SK-N-SH treated with all-trans-retinoic acid at 6 μM for 48 hours (cell line): ENCODE results near the gene HIVEP3.

Source experiments
- ATAC-seq: fragments of 200-7000 bp; cut with Tn5 transposase; 3 replicates; pipeline ENCODE4 v1.9.1; 2020; ENCODE audit warnings: mild to moderate bottlenecking, moderate library complexity
- BACH2 ChIP-seq: fragments of 250-450 bp; sonication (Bioruptor Pico); IDR thresholded peaks from 2 replicates; pipeline ENCODE4 v1.9.0; 2021; ENCODE audit warnings: mild to moderate bottlenecking, borderline replicate concordance
- CREB5 ChIP-seq: fragments of 250-450 bp; sonication (Bioruptor Pico); IDR thresholded peaks from 2 replicates; pipeline ENCODE4 v1.5.1; 2020; ENCODE audit warnings: low read depth, mild to moderate bottlenecking, moderate library complexity
- CSDC2 ChIP-seq: fragments of 250-450 bp; sonication (Bioruptor Pico); IDR thresholded peaks from 2 replicates; pipeline ENCODE4 v1.5.0; 2020; ENCODE audit warnings: mild to moderate bottlenecking, moderate library complexity
- GLIS3 ChIP-seq: fragments of 250-450 bp; sonication (Bioruptor Pico); IDR thresholded peaks from 2 replicates; pipeline ENCODE4 v1.5.0; 2020; ENCODE audit warnings: mild to moderate bottlenecking, moderate library complexity
- ISL1 ChIP-seq: fragments of 250-450 bp; sonication (Bioruptor Pico); IDR thresholded peaks from 2 replicates; pipeline ENCODE4 v2.1.2; 2022; ENCODE audit warnings: mild to moderate bottlenecking, moderate library complexity
- OSR1 ChIP-seq: fragments of 250-450 bp; sonication (Bioruptor Pico); IDR thresholded peaks from 2 replicates; pipeline ENCODE4 v1.8.0; 2022; ENCODE audit warnings: moderate library complexity, mild to moderate bottlenecking, inconsistent platforms
- PATZ1 ChIP-seq: fragments of 250-450 bp; sonication (Bioruptor Pico); IDR thresholded peaks from 2 replicates; pipeline ENCODE4 v1.8.0; 2020; ENCODE audit warnings: mild to moderate bottlenecking, moderate library complexity, borderline replicate concordance
- POU6F1 ChIP-seq: fragments of 250-450 bp; sonication (Bioruptor Pico); IDR thresholded peaks from 2 replicates; pipeline ENCODE4 v1.8.0; 2021; ENCODE audit warnings: low read depth, mild to moderate bottlenecking, moderate library complexity, borderline replicate concordance
- PPARA ChIP-seq: fragments of 250-450 bp; sonication (Bioruptor Pico); IDR thresholded peaks from 2 replicates; pipeline ENCODE4 v1.5.0; 2020; ENCODE audit warnings: mild to moderate bottlenecking, borderline replicate concordance
- TCF4 ChIP-seq: fragments of 250-450 bp; sonication (Bioruptor Pico); IDR thresholded peaks from 2 replicates; pipeline ENCODE4 v1.8.0; 2021; ENCODE audit warnings: mild to moderate bottlenecking, moderate library complexity, borderline replicate concordance
- TOX ChIP-seq: fragments of 250-450 bp; sonication (Bioruptor Pico); IDR thresholded peaks from 2 replicates; pipeline ENCODE4 v1.8.0; 2021; ENCODE audit warnings: mild to moderate bottlenecking, moderate library complexity, borderline replicate concordance
- TSHZ2 ChIP-seq: fragments of 250-450 bp; sonication (Bioruptor Pico); IDR thresholded peaks from 2 replicates; pipeline ENCODE4 v1.5.0; 2020; ENCODE audit warnings: mild to moderate bottlenecking, moderate library complexity
- ZC3H10 ChIP-seq: fragments of 250-450 bp; sonication (Bioruptor Pico); IDR thresholded peaks from 2 replicates; pipeline ENCODE4 v1.5.1; 2021; ENCODE audit warnings: mild to moderate bottlenecking, moderate library complexity
- ZFP3 ChIP-seq: fragments of 250-450 bp; sonication (Bioruptor Pico); IDR thresholded peaks from 2 replicates; pipeline ENCODE4 v1.5.0; 2020; ENCODE audit warnings: mild to moderate bottlenecking, moderate library complexity
- ZFP30 ChIP-seq: fragments of 450-650 bp; formaldehyde crosslinking; IDR thresholded peaks from 2 replicates; pipeline ENCODE4 v1.5.0; 2022; ENCODE audit warnings: mild to moderate bottlenecking, moderate library complexity
- ZNF565 ChIP-seq: fragments of 450-650 bp; formaldehyde crosslinking; conservative IDR thresholded peaks from 2 replicates; pipeline ENCODE4 v1.5.0; 2020; ENCODE audit warnings: low read depth, mild to moderate bottlenecking, moderate library complexity
- ZNF70 ChIP-seq: fragments of 450-650 bp; formaldehyde crosslinking; IDR thresholded peaks from 2 replicates; pipeline ENCODE4 v1.5.0; 2020; ENCODE audit warnings: mild to moderate bottlenecking, moderate library complexity
- ZNF8 ChIP-seq: fragments of 450-650 bp; formaldehyde crosslinking; IDR thresholded peaks from 2 replicates; pipeline ENCODE4 v1.5.0; 2020; ENCODE audit warnings: mild to moderate bottlenecking, moderate library complexity

Gene HIVEP3

GRCh38 chr1:41673806-41674205, 244.9 kb downstream of the HIVEP3 start:
- ATAC-seq: no peak
- TF ChIP-seq CREB5 (CRISPR knock-in tag) (no peak), ZFP30 (no peak), OSR1 (no peak), ZNF565 (CRISPR knock-in tag) (no peak)

GRCh38 chr1:41673378-41673777, 245.3 kb downstream of the HIVEP3 start:
- no peak for ATAC-seq
- TF ChIP-seq BACH2 (no peak), TOX (CRISPR knock-in tag) (no peak), ZNF565 (CRISPR knock-in tag) (no peak), GLIS3 (CRISPR knock-in tag) (no peak), TCF4 (CRISPR knock-in tag) (no peak)

GRCh38 chr1:41672641-41673361, 245.9 kb downstream of the HIVEP3 start:
- no peak; the same call in 2 of the 3 replicates for ATAC-seq
- no peak for TF ChIP-seq PPARA (CRISPR knock-in tag)
- TF ChIP-seq TCF4 (CRISPR knock-in tag): no peak

GRCh38 chr1:41672173-41672572, 246.5 kb downstream of the HIVEP3 start:
- no peak for TF ChIP-seq POU6F1 (CRISPR knock-in tag)
- no peak for TF ChIP-seq ZNF565 (CRISPR knock-in tag)
- TF ChIP-seq TCF4 (CRISPR knock-in tag): no peak
- no peak for TF ChIP-seq ZNF70 (CRISPR knock-in tag)
- TF ChIP-seq TSHZ2: no peak
- no peak for TF ChIP-seq ZC3H10 (CRISPR knock-in tag)
- TF ChIP-seq ZFP3 (CRISPR knock-in tag): no peak
- no peak for TF ChIP-seq OSR1
- no peak for TF ChIP-seq GLIS3 (CRISPR knock-in tag)
- TF ChIP-seq ZFP30: no peak
- TF ChIP-seq PATZ1: no peak

GRCh38 chr1:41671116-41671755, 247.5 kb downstream of the HIVEP3 start:
- TF ChIP-seq PPARA (CRISPR knock-in tag): no peak
- no peak for TF ChIP-seq ISL1 (CRISPR knock-in tag)
- no peak for TF ChIP-seq ZNF8 (CRISPR knock-in tag)
- TF ChIP-seq POU6F1 (CRISPR knock-in tag): no peak
- TF ChIP-seq ZNF565 (CRISPR knock-in tag): no peak
- no peak for TF ChIP-seq ZFP30
- TF ChIP-seq CSDC2 (CRISPR knock-in tag): no peak
- TF ChIP-seq TSHZ2: no peak
- no peak for TF ChIP-seq GLIS3 (CRISPR knock-in tag)
- no peak for TF ChIP-seq ZC3H10 (CRISPR knock-in tag)

More at GRCh38 chr1:41672173-41672572, 246.5 kb downstream of the HIVEP3 start:
- ATAC-seq: peak; percentile 28; the same call in 2 of the 3 replicates

More at GRCh38 chr1:41671116-41671755, 247.5 kb downstream of the HIVEP3 start:
- no peak for ATAC-seq
